HG03025 (cell line): Measurements from ENCODE around the gene SARNP.
A peak's percentile ranks its signal among the peaks of the same experiment; 100 is the strongest.

Source experiments
- ATAC-seq: cut with Tn5 transposase; IDR thresholded peaks from one replicate; pipeline ENCODE4 v1.9.1; 2021; ENCODE audit warnings: mild to moderate bottlenecking, moderate library complexity; ENCODE audit not compliant: unreplicated experiment, low FRiP score

SARNP gene

GRCh38 chr12:55745361-55746173, 72.0 kb downstream of the SARNP start:
- ATAC-seq: no peak

GRCh38 chr12:55744340-55745030, 73.0 kb downstream of the SARNP start:
- no peak for ATAC-seq

GRCh38 chr12:55743406-55744339, 73.9 kb downstream of the SARNP start:
- peak; percentile 43 for ATAC-seq

GRCh38 chr12:55742719-55743405, 74.7 kb downstream of the SARNP start, which contains the start of gene GDF11:
Gene GDF11 (plus strand): TSS chr12:55743122. CDS start chr12:55743317, 195 bp downstream.
- ATAC-seq: peak; percentile 33

- no peak for ATAC-seq
These were observed 75.4 kb downstream of the SARNP start for GRCh38 chr12:55741931-55742680.

- ATAC-seq: no peak
These were observed 78.5 kb downstream of the SARNP start for GRCh38 chr12:55739025-55739378.

- ATAC-seq: peak; percentile 75
These were observed 79.2 kb downstream of the SARNP start for GRCh38 chr12:55738123-55739024.

GRCh38 chr12:55737581-55738122, 79.9 kb downstream of the SARNP start:
- no peak for ATAC-seq

GRCh38 chr12:55736780-55737580, 80.5 kb downstream of the SARNP start:
- no peak for ATAC-seq

- no peak for ATAC-seq
These were observed 81.4 kb downstream of the SARNP start for GRCh38 chr12:55736076-55736475.

GRCh38 chr12:55734595-55734994, 82.9 kb downstream of the SARNP start:
- no peak for ATAC-seq

GRCh38 chr12:55733858-55734257, 83.7 kb downstream of the SARNP start:
- no peak for ATAC-seq

- ATAC-seq: no peak
These were observed 84.4 kb downstream of the SARNP start for GRCh38 chr12:55733021-55733555.

- ATAC-seq: no peak
These were observed 85.2 kb downstream of the SARNP start for GRCh38 chr12:55732288-55732687.

GRCh38 chr12:55729819-55730818, 87.4 kb downstream of the SARNP start:
- ATAC-seq: peak; percentile 30
